KMS-11 (cell line): ENCODE data around the gene BTG4.

Experiments
- H2AFZ ChIP-seq: fragments of 200-600 bp; sonication (generic); 2 replicates; pipeline ENCODE4 v1.6.1; 2016; ENCODE audit warnings: antibody characterized with exemption, mixed run types, low read depth
- H3K27ac ChIP-seq: fragments of 200-600 bp; sonication (generic); 2 replicates; pipeline ENCODE4 v1.6.1; 2016; ENCODE audit warnings: mild to moderate bottlenecking, mixed run types
- H3K27me3 ChIP-seq: fragments of 200-600 bp; sonication (generic); 2 replicates; pipeline ENCODE4 v1.6.1; 2017; ENCODE audit warnings: mild to moderate bottlenecking, low read depth, mixed run types, moderate library complexity; ENCODE audit not compliant: insufficient read depth
- H3K36me3 ChIP-seq: fragments of 200-600 bp; sonication (generic); 2 replicates; pipeline ENCODE4 v1.6.1; 2017; ENCODE audit warnings: mild to moderate bottlenecking, mixed run types; ENCODE audit not compliant: insufficient read depth
- H3K4me1 ChIP-seq: fragments of 200-600 bp; sonication (generic); 2 replicates; pipeline ENCODE4 v1.6.1; 2016; ENCODE audit warnings: mild to moderate bottlenecking, low read depth, mixed run types; ENCODE audit not compliant: poor library complexity, severe bottlenecking
- H3K4me2 ChIP-seq: fragments of 200-600 bp; sonication (generic); 2 replicates; pipeline ENCODE4 v1.7.0; 2016; ENCODE audit warnings: mild to moderate bottlenecking, mixed run types
- H3K4me3 ChIP-seq: fragments of 200-600 bp; sonication (generic); IDR thresholded peaks from 2 replicates; pipeline ENCODE4 v1.6.1; 2017; ENCODE audit warnings: low read depth, low read length, mixed read lengths; ENCODE audit not compliant: insufficient read depth
- H3K79me2 ChIP-seq: fragments of 200-600 bp; sonication (generic); 2 replicates; pipeline ENCODE4 v1.6.1; 2016; ENCODE audit warnings: low read depth, mixed run types; ENCODE audit not compliant: insufficient read depth
- H3K9ac ChIP-seq: fragments of 200-600 bp; sonication (generic); 2 replicates; pipeline ENCODE4 v1.6.1; 2016; ENCODE audit warnings: mild to moderate bottlenecking, mixed run types
- H4K20me1 ChIP-seq: fragments of 200-600 bp; sonication (generic); 2 replicates; pipeline ENCODE4 v1.6.1; 2016; ENCODE audit warnings: mild to moderate bottlenecking, mixed run types; ENCODE audit not compliant: insufficient read depth
- TF ChIP-seq, protein P1 (sequence below): fragments of 200-600 bp; sonication (generic); conservative IDR thresholded peaks from 2 replicates; pipeline ENCODE4 v1.6.1; 2017; ENCODE audit warnings: low read depth, mild to moderate bottlenecking, antibody characterized with exemption, low read length, moderate library complexity, mixed read lengths

BTG4 gene

DNA sequence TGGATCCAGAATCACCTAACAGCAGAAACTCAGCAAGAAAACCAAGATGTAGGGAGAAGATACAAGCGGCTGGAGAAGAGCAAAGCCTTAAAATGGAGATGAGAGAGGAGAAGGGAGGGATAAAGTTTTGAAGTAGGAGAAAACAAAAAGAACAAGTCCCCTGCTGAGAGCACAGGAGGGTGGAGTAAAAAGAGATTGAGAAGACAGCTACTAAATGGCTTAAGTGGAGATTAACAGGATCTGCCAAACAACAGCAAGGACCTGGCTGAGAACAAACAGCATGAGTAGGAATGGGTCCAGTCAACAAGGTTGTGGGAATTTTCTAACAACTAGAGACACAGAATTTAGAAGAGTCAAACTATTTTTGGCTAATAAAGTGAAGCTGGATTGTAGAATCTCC lies 18.1 kb downstream of the BTG4 start:
- Histone ChIP-seq H3K4me1 (no peaks in the 10 kb centered on the region), H3K9ac (no peak overlapping the region), H4K20me1 (no peaks in the 10 kb centered on the region), H2AFZ (no peak overlapping the region), H3K4me3 (no peak overlapping the region), H3K36me3 (no peaks in the 10 kb centered on the region), H3K27ac (no peak overlapping the region), H3K79me2 (no peaks in the 10 kb centered on the region), H3K4me2 (no peak overlapping the region), H3K27me3 (no peaks in the 10 kb centered on the region)
- TF ChIP-seq, protein P1, sequence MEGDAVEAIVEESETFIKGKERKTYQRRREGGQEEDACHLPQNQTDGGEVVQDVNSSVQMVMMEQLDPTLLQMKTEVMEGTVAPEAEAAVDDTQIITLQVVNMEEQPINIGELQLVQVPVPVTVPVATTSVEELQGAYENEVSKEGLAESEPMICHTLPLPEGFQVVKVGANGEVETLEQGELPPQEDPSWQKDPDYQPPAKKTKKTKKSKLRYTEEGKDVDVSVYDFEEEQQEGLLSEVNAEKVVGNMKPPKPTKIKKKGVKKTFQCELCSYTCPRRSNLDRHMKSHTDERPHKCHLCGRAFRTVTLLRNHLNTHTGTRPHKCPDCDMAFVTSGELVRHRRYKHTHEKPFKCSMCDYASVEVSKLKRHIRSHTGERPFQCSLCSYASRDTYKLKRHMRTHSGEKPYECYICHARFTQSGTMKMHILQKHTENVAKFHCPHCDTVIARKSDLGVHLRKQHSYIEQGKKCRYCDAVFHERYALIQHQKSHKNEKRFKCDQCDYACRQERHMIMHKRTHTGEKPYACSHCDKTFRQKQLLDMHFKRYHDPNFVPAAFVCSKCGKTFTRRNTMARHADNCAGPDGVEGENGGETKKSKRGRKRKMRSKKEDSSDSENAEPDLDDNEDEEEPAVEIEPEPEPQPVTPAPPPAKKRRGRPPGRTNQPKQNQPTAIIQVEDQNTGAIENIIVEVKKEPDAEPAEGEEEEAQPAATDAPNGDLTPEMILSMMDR = no peak

DNA sequence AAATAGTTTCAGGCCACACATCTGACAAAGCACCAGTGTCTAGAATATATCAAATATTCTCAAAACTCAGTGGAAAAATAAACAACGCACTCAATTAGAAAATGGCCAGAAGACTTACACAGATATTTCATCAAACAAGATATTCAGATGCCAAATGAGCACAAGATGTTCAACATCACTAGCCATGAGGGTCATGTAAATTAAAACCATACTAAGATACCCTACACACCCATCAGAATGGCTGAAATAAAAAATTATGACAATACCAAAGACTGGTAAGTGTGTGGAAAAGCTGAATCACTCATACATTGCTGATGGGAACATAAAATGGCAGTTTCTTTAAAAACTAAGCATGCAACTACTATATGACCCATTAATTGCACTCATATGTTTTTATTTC lies 21.7 kb downstream of the BTG4 start:
- no peaks in the 10 kb centered on the region for H4K20me1 ChIP-seq
- H2AFZ ChIP-seq = no peak overlapping the region
- no peak overlapping the region for H3K9ac ChIP-seq
- H3K4me3 ChIP-seq = no peak overlapping the region
- H3K79me2 ChIP-seq = no peaks in the 10 kb centered on the region
- no peaks in the 10 kb centered on the region for H3K27me3 ChIP-seq
- H3K27ac ChIP-seq = no peak overlapping the region
- H3K4me2 ChIP-seq = no peak overlapping the region
- no peaks in the 10 kb centered on the region for H3K36me3 ChIP-seq
- no peaks in the 10 kb centered on the region for H3K4me1 ChIP-seq
- TF ChIP-seq, protein P1 = no peak

DNA sequence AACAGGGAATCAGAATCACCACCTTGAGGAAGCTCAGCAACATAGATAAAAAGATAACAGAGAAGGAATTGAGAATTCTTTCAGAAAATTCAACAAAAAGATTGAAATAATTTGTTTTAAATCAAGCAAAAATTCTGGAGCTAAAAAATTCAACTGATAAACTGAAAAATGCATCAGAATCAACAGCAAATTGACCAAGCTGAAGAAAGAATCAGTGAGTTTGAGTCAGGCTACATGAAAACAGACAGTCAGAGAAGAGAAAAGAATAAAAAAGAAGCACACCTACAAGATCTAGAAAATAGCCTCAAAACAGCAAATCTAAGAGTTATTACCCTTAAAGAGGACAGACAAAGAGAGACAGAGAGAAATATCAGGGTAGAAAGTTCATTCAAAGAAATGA lies 28.8 kb downstream of the BTG4 start:
- no peak overlapping the region for H3K4me2 ChIP-seq
- TF ChIP-seq, protein P1 = no peak
- H2AFZ ChIP-seq = no peak overlapping the region
- H3K36me3 ChIP-seq = no peaks in the 10 kb centered on the region
- H3K4me3 ChIP-seq = no peak overlapping the region
- no peaks in the 10 kb centered on the region for H3K79me2 ChIP-seq
- no peaks in the 10 kb centered on the region for H3K4me1 ChIP-seq
- H3K27me3 ChIP-seq = no peaks in the 10 kb centered on the region
- H3K27ac ChIP-seq = no peak overlapping the region
- no peaks in the 10 kb centered on the region for H4K20me1 ChIP-seq
- no peak overlapping the region for H3K9ac ChIP-seq

DNA sequence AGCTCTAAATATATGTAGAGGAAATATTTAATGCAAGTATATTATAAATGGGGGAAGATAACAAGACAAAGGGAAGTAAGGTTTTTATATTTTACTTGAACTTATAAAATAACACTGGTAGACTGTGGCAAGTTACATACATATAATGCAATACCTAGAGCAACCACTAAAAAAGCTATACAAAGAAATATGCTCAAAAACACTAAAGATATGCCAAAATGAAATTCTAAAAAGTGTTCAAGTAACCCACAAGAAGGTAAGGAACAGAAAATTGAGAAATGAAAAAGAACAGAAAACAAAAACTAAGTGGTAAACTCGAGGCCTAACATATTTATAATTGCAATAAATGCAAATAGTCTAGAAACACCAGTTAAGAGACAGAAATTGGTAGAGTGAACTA lies 32.5 kb downstream of the BTG4 start:
- Histone ChIP-seq H3K4me1 (peaks cover 11% of the 10 kb centered on the region), H4K20me1 (no peaks in the 10 kb centered on the region), H3K79me2 (no peaks in the 10 kb centered on the region), H3K27me3 (no peaks in the 10 kb centered on the region), H3K4me3 (no peak overlapping the region), H3K27ac (no peak overlapping the region), H3K36me3 (no peaks in the 10 kb centered on the region), H2AFZ (no peak overlapping the region), H3K4me2 (no peak overlapping the region), H3K9ac (no peak overlapping the region)
- TF ChIP-seq, protein P1 = no peak
